HCT116 (cell line): ENCODE data around the gene PXDN. TPM values are rescaled to one million over a fixed set of nuclear protein-coding genes. Genes with fewer than 3 reads are reported as not detected.

Experiments used
- ATAC-seq: fragments of 200-7000 bp; cut with Tn5 transposase; 2 replicates; pipeline ENCODE4 v1.9.1; 2020; ENCODE audit warnings: mild to moderate bottlenecking, moderate library complexity
- BruUV-seq: library from RNA; stranded (reverse); fragments of 400-500 nt; replicated peaks from 2 replicates; lab custom pipeline; 2021; lab: Mats Ljungman, UMichigan
- CTCF ChIA-PET: fragments of 300-600 bp; sonication (Branson Sonifier 250); formaldehyde crosslinking; loops from one replicate; lab custom pipeline; 2021; ENCODE audit warnings: antibody characterized with exemption; lab: Charles Lee
- POLR2A ChIA-PET: fragments of 300-600, 350-600 bp; sonication (Branson Sonifier 250); formaldehyde crosslinking; loops from one replicate; lab custom pipeline; 2021; ENCODE audit warnings: antibody characterized with exemption; lab: Charles Lee
- RAD21 ChIA-PET, 2 experiments: fragments of 300-600 bp; sonication (Branson Sonifier 250); formaldehyde crosslinking; loops; one replicate each; lab custom pipeline; 2023; ENCODE audit warnings: low total read pairs in 2 of 2; ENCODE audit not compliant: uncharacterized antibody in 2 of 2, unreplicated experiment in 2 of 2, low non-redundant PET in 1 of 2; lab: Charles Lee
- DNase-seq: peaks from one replicate; pipeline ENCODE4 v3.0.0-alpha.2; 2010; ENCODE audit warnings: low read depth, low spot score
- H2AFZ ChIP-seq: fragments of 200-600 bp; shearing (Covaris generic), sonication (generic); 2 replicates; pipeline ENCODE4 v1.6.1; 2017; ENCODE audit warnings: low read depth, mixed run types, mixed read lengths, antibody characterized with exemption, low read length; ENCODE audit not compliant: poor library complexity, severe bottlenecking
- H3K27ac ChIP-seq: 2 replicates; pipeline ENCODE4 v1.5.1; 2012; ENCODE audit warnings: low read depth, low read length
- H3K27me3 ChIP-seq: fragments of 200-600 bp; sonication (generic); 2 replicates; pipeline ENCODE4 v1.6.1; 2016; ENCODE audit warnings: mixed run types, low read length, mixed read lengths; ENCODE audit not compliant: insufficient read depth
- H3K36me3 ChIP-seq, 2 experiments: fragments of 200-500 bp in 1 of 2; fragments of 200-600 bp in 1 of 2; sonication (Bioruptor generic) in 1 of 2; sonication (generic) in 1 of 2; 2 replicates each; pipeline versions ENCODE4 v1.5.1 to v1.6.1; 2014 to 2016; ENCODE audit warnings: low read length in 2 of 2, inconsistent platforms in 1 of 2, mixed read lengths in 1 of 2, mixed run types in 1 of 2; ENCODE audit not compliant: insufficient read depth in 2 of 2, control insufficient read depth in 1 of 2
- H3K4me1 ChIP-seq, 2 experiments: fragments of 200-600 bp in 1 of 2; sonication (generic) in 1 of 2; 2 replicates each; pipeline versions ENCODE4 v1.5.1 to v1.6.1; 2012 to 2017; ENCODE audit warnings: low read length in 2 of 2, inconsistent platforms in 1 of 2, mild to moderate bottlenecking in 1 of 2, mixed read lengths in 1 of 2, mixed run types in 1 of 2, moderate library complexity in 1 of 2; ENCODE audit not compliant: insufficient read depth in 2 of 2, control insufficient read depth in 1 of 2
- H3K4me2 ChIP-seq: fragments of 200-600 bp; sonication (generic); 2 replicates; pipeline ENCODE4 v1.6.1; 2017; ENCODE audit warnings: mixed run types, low read length, mixed read lengths
- H3K4me3 ChIP-seq, 2 experiments: fragments of 200-600 bp in 1 of 2; sonication (generic) in 1 of 2; replicated peaks in 1 of 2; 2 replicates each; pipeline ENCODE4 v1.5.1; 2011 to 2016; ENCODE audit warnings: low read length in 2 of 2, control low read depth in 1 of 2, low read depth in 1 of 2, mild to moderate bottlenecking in 1 of 2, mixed read lengths in 1 of 2, mixed run types in 1 of 2
- H3K79me2 ChIP-seq: fragments of 200-600 bp; sonication (generic); 2 replicates; pipeline ENCODE4 v1.6.1; 2017; ENCODE audit warnings: mild to moderate bottlenecking, mixed run types, low read length, moderate library complexity, mixed read lengths; ENCODE audit not compliant: insufficient read depth
- H3K9ac ChIP-seq: fragments of 200-600 bp; sonication (generic); 2 replicates; pipeline ENCODE4 v1.6.1; 2016; ENCODE audit warnings: low read length, mixed read lengths
- H3K9me2 ChIP-seq: fragments of 200-600 bp; sonication (generic), shearing (Covaris generic); 2 replicates; pipeline ENCODE4 v1.6.1; 2017; ENCODE audit warnings: mixed run types, mild to moderate bottlenecking, moderate library complexity; ENCODE audit not compliant: insufficient read depth
- H3K9me3 ChIP-seq, 2 experiments: fragments of 200-500 bp in 1 of 2; fragments of 200-600 bp in 1 of 2; sonication (Bioruptor generic) in 1 of 2; sonication (generic) in 1 of 2; 2 replicates each; pipeline ENCODE4 v1.6.1; 2014 to 2017; ENCODE audit warnings: low read length in 2 of 2, mixed read lengths in 2 of 2, inconsistent platforms in 1 of 2, low read depth in 1 of 2, mild to moderate bottlenecking in 1 of 2, mixed run types in 1 of 2, moderate library complexity in 1 of 2; ENCODE audit not compliant: control insufficient read depth in 1 of 2, insufficient read depth in 1 of 2
- H4K20me1 ChIP-seq: fragments of 200-600 bp; sonication (generic), shearing (Covaris generic); 2 replicates; pipeline ENCODE4 v1.6.1; 2017; ENCODE audit warnings: mixed run types, mild to moderate bottlenecking, moderate library complexity; ENCODE audit not compliant: insufficient read depth
- EZH2phosphoT487 ChIP-seq: fragments of 200-600 bp; IDR thresholded peaks from 2 replicates; pipeline ENCODE4 v1.6.1; 2018; ENCODE audit warnings: antibody characterized with exemption, borderline replicate concordance
- JUND ChIP-seq: IDR thresholded peaks from 2 replicates; pipeline ENCODE4 v1.6.1; 2012
- POLR2A ChIP-seq: IDR thresholded peaks from 2 replicates; pipeline ENCODE4 v1.7.0; 2011; ENCODE audit warnings: borderline replicate concordance; ENCODE audit not compliant: insufficient read depth, insufficient read length; ENCODE audit errors: extremely low read depth
- RAD21 ChIP-seq: IDR thresholded peaks from 2 replicates; pipeline ENCODE4 v1.6.1; 2012; ENCODE audit warnings: low read depth, mild to moderate bottlenecking
- SIN3A ChIP-seq: IDR thresholded peaks from 2 replicates; pipeline ENCODE4 v1.6.1; 2012; ENCODE audit warnings: low read depth
- SP1 ChIP-seq: IDR thresholded peaks from 2 replicates; pipeline ENCODE4 v1.6.1; 2012; ENCODE audit warnings: low read depth
- TCF7L2 ChIP-seq: IDR thresholded peaks from 2 replicates; pipeline ENCODE4 v1.7.0; 2011; ENCODE audit warnings: borderline replicate concordance, inconsistent platforms; ENCODE audit not compliant: insufficient read depth, insufficient read length; ENCODE audit errors: extremely low read depth
- YY1 ChIP-seq: IDR thresholded peaks from 2 replicates; pipeline ENCODE4 v1.6.1; 2011; ENCODE audit warnings: low read length, low read depth, moderate library complexity, mild to moderate bottlenecking; ENCODE audit not compliant: insufficient replicate concordance; ENCODE audit errors: extremely low read depth
- ZFX ChIP-seq: fragments of 450-650 bp; IDR thresholded peaks from 2 replicates; pipeline ENCODE4 v1.6.1; 2017
- ZNF274 ChIP-seq: fragments of 200-500 bp; sonication (Bioruptor generic); IDR thresholded peaks from 2 replicates; pipeline ENCODE4 v1.6.1; 2014; ENCODE audit warnings: mild to moderate bottlenecking, low read depth, low read length, inconsistent platforms
- intact Hi-C: fragments of 100-400 bp; cut with micrococcal nuclease; formaldehyde crosslinking; loops from 2 replicates; pipeline ENCODE4 v1.10.0; 2022
- total RNA-seq: library from RNA; stranded (reverse); gene quantifications from one replicate; pipeline ENCODE4 v1.2.1, GENCODE V29; 2021; ENCODE audit not compliant: unreplicated experiment
- TF ChIP-seq, protein P1 (sequence below): IDR thresholded peaks from 2 replicates; pipeline ENCODE4 v1.6.1; 2011; ENCODE audit warnings: mild to moderate bottlenecking, low read length, moderate library complexity; ENCODE audit not compliant: insufficient replicate concordance; ENCODE audit errors: extremely low read depth
- TF ChIP-seq, protein P2 (sequence below): IDR thresholded peaks from 2 replicates; pipeline ENCODE4 v1.6.1; 2012; ENCODE audit warnings: low read depth
- TF ChIP-seq, protein P3 (sequence below): IDR thresholded peaks from 2 replicates; pipeline ENCODE4 v1.6.1; 2012

Gene PXDN
- total RNA-seq, 1 experiment from 2014 or later = 10.7 TPM

DNA sequence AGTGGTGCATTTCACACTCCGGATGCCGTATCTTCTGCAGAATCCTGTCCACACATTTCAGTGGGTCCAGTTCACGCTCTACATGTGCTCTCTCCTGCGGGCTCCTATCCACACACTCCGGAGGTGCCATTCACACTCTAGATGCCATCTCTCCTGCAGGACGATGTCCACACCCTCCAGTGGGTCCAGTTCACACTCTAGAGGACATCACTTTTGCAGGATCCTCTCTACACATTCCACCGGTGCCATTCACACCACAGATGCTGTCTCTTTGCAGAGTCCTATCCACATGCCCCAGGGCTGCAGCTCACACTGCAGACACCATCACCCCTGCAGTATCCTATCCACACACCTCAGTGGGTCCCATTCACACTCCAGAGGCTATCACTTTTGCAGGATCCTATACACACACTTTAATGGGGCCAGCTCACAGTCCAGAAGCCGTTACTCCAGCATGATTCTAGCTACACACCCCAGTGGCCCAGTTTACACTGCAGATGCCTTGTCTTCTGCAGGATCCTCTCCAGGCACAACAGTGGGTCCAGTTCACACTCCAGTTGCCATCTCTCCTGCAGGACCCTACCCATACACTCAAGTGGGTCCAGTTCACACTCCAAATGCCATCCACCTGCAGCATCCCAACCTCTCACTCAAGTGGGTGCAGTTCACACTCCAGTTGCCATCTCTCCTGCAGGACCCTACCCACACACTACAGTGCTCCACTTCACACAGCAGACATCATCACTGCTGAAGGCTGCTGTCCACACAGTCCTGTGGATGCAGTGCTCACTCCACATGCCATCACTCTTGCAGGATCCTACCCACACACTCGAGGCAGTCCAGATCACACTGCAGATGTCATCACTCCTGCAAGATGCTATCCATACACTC, 2.1 kb upstream of the PXDN start (continued):
- TF ChIP-seq EZH2phosphoT487 (no peak), ZFX (no peak), POLR2A (no peak), TCF7L2 (no peak), RAD21 (no peak), ZNF274 (no peak), YY1 (no peak)
- TF ChIP-seq, protein P1, sequence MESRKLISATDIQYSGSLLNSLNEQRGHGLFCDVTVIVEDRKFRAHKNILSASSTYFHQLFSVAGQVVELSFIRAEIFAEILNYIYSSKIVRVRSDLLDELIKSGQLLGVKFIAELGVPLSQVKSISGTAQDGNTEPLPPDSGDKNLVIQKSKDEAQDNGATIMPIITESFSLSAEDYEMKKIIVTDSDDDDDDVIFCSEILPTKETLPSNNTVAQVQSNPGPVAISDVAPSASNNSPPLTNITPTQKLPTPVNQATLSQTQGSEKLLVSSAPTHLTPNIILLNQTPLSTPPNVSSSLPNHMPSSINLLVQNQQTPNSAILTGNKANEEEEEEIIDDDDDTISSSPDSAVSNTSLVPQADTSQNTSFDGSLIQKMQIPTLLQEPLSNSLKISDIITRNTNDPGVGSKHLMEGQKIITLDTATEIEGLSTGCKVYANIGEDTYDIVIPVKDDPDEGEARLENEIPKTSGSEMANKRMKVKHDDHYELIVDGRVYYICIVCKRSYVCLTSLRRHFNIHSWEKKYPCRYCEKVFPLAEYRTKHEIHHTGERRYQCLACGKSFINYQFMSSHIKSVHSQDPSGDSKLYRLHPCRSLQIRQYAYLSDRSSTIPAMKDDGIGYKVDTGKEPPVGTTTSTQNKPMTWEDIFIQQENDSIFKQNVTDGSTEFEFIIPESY = no peak

DNA sequence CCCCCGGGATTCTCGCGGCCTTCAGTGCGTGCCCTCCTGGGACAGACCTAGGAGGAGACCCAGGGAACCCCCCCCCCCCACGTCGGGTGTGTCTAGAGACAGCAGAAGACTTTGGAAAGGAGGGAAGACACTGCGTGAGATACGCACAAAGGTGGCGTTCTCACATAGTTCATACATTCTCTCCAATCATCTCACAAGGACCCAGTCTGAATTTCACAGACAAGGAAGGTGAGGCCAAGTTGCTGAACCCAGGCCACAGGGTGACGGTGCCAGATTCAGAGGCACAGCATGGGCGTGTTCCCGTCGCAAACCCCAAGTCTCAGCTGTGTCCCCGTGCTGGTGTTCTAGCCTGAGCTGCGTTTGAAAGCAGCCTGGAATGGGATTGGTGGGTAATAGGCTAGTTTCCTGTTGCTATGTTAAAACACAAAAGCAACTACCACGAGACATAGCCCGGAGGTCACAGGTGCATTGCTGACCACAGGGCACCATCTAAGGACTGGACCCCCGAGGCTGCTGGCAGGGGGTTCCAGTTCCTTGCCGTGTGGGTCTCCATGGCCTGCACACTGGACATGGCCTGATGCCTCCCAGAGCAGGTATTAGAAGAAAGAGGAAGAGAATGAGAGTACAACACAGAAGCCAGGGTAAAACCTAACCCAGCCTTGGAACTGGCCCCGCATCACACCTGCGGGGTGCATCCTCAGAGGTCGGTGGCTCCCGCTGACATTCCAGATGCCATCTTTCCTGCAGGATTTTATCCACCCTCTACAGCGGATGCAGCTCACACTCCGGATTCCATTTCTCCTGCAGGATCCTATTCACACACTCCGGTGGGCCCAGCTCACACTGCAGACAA, 1.1 kb upstream of the PXDN start:
- Histone ChIP-seq H3K9ac (no peak overlapping the region), H3K27me3 (peaks cover 3% of the 10 kb centered on the region; the same call in 1 of the 2 replicates), H3K79me2 (no peaks in the 10 kb centered on the region), H2AFZ (no peak overlapping the region), H3K9me2 (no peaks in the 10 kb centered on the region), H3K4me1 (peaks cover 0 to 2% of the 10 kb centered on the region in 2 experiments; a peak in 1 of 4 replicates), H3K9me3 (no peaks in the 10 kb centered on the region), H3K4me3 (no peak overlapping the region), H3K36me3 (no peaks in the 10 kb centered on the region), H4K20me1 (no peaks in the 10 kb centered on the region), H3K27ac (no peak overlapping the region; the same call in 1 of the 2 replicates), H3K4me2 (no peak overlapping the region)
- no peak for ATAC-seq
- no peak for DNase-seq
- ChIA-PET RAD21 (no interaction called here), CTCF (no interaction called here), POLR2A (no interaction called here)
- BruUV-seq = no TSS peak
- intact Hi-C loops = no loop called here
- TF ChIP-seq ZFX (no peak), TCF7L2 (no peak), SP1 (no peak), SIN3A (no peak), RAD21 (no peak), JUND (no peak)
- TF ChIP-seq, protein P1 = no peak
- TF ChIP-seq, protein P2, sequence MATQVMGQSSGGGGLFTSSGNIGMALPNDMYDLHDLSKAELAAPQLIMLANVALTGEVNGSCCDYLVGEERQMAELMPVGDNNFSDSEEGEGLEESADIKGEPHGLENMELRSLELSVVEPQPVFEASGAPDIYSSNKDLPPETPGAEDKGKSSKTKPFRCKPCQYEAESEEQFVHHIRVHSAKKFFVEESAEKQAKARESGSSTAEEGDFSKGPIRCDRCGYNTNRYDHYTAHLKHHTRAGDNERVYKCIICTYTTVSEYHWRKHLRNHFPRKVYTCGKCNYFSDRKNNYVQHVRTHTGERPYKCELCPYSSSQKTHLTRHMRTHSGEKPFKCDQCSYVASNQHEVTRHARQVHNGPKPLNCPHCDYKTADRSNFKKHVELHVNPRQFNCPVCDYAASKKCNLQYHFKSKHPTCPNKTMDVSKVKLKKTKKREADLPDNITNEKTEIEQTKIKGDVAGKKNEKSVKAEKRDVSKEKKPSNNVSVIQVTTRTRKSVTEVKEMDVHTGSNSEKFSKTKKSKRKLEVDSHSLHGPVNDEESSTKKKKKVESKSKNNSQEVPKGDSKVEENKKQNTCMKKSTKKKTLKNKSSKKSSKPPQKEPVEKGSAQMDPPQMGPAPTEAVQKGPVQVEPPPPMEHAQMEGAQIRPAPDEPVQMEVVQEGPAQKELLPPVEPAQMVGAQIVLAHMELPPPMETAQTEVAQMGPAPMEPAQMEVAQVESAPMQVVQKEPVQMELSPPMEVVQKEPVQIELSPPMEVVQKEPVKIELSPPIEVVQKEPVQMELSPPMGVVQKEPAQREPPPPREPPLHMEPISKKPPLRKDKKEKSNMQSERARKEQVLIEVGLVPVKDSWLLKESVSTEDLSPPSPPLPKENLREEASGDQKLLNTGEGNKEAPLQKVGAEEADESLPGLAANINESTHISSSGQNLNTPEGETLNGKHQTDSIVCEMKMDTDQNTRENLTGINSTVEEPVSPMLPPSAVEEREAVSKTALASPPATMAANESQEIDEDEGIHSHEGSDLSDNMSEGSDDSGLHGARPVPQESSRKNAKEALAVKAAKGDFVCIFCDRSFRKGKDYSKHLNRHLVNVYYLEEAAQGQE = no peak
- TF ChIP-seq, protein P3, sequence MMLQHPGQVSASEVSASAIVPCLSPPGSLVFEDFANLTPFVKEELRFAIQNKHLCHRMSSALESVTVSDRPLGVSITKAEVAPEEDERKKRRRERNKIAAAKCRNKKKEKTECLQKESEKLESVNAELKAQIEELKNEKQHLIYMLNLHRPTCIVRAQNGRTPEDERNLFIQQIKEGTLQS = no peak
